Breast epithelium (tissue), 3 donors: ENCODE measurements around the gene SNRK.

Experiments
- POLR2A ChIP-seq: fragments of 450-650 bp; IDR thresholded peaks from one replicate; pipeline ENCODE4 v1.6.1; 2016; ENCODE audit warnings: antibody characterized with exemption, mild to moderate bottlenecking, moderate library complexity
- TF ChIP-seq, protein P1 (sequence below), 3 donors: fragments of 450-650 bp; IDR thresholded peaks; one replicate each; pipeline ENCODE4 v1.5.1; 2016 to 2017; ENCODE audit warnings: antibody characterized with exemption in 3 of 3, mild to moderate bottlenecking in 3 of 3, moderate library complexity in 3 of 3

DNA sequence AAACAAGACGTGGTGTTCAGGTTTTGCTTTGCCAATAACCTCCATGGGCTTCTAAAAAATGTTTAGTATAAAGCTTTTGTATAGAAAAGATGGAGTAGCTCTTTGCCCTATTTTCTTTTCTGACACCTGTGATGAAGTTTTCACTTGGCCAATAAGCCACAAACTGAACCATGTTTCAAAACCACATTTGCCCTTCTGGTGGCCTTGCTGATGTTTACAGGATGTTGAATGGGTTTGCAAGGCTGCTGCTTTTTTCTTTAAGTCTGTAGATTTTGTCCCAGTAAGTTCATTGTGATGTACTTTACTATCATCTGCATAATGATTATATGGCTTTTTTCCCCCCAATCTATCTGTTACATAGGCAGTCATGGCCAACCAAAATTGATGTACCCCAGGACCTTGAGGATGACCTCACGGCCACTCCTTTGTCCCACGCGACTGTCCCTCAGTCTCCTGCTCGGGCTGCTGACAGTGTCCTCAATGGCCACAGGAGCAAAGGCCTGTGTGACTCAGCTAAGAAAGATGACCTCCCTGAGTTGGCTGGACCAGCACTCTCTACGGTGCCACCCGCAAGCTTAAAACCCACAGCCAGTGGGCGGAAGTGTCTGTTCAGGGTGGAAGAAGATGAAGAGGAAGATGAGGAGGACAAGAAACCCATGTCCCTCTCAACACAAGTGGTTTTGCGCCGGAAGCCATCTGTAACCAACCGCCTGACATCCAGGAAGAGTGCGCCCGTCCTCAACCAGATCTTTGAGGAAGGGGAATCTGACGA lies 60.8 kb downstream of the SNRK start:
- TF ChIP-seq, protein P1, sequence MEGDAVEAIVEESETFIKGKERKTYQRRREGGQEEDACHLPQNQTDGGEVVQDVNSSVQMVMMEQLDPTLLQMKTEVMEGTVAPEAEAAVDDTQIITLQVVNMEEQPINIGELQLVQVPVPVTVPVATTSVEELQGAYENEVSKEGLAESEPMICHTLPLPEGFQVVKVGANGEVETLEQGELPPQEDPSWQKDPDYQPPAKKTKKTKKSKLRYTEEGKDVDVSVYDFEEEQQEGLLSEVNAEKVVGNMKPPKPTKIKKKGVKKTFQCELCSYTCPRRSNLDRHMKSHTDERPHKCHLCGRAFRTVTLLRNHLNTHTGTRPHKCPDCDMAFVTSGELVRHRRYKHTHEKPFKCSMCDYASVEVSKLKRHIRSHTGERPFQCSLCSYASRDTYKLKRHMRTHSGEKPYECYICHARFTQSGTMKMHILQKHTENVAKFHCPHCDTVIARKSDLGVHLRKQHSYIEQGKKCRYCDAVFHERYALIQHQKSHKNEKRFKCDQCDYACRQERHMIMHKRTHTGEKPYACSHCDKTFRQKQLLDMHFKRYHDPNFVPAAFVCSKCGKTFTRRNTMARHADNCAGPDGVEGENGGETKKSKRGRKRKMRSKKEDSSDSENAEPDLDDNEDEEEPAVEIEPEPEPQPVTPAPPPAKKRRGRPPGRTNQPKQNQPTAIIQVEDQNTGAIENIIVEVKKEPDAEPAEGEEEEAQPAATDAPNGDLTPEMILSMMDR (IDR thresholded peaks at IDR 0.05), result no peak
- no peak for TF ChIP-seq POLR2A
